SU-DHL-6 (cell line): ENCODE data around the gene USP7.

Source experiments
- H2AFZ ChIP-seq: fragments of 200-600 bp; sonication (generic); 2 replicates; pipeline ENCODE4 v1.6.1; 2014; ENCODE audit warnings: low read depth, mild to moderate bottlenecking, moderate library complexity, mixed read lengths, antibody characterized with exemption, low read length; ENCODE audit not compliant: severe bottlenecking
- H3F3A ChIP-seq: fragments of 200-600 bp; shearing (Covaris generic); 2 replicates; pipeline ENCODE4 v1.6.0; 2016; ENCODE audit warnings: antibody characterized with exemption, mild to moderate bottlenecking; ENCODE audit not compliant: insufficient read depth
- H3K27ac ChIP-seq: fragments of 200-600 bp; sonication (generic); 2 replicates; pipeline ENCODE4 v1.5.1; 2016; ENCODE audit warnings: low read depth, mild to moderate bottlenecking, low read length, moderate library complexity, mixed read lengths
- H3K27me3 ChIP-seq: fragments of 200-600 bp; sonication (generic), shearing (Covaris generic); 2 replicates; pipeline ENCODE4 v1.6.0; 2014; ENCODE audit warnings: mild to moderate bottlenecking, low read length
- H3K36me3 ChIP-seq: fragments of 200-600 bp; sonication (generic); 2 replicates; pipeline ENCODE4 v1.6.1; 2014; ENCODE audit warnings: mild to moderate bottlenecking, low read length, mixed read lengths
- H3K4me2 ChIP-seq: fragments of 300-600, 200-600 bp; shearing (Covaris generic), sonication (generic); 2 replicates; pipeline ENCODE4 v1.6.0; 2014; ENCODE audit warnings: low read length, low read depth, mild to moderate bottlenecking; ENCODE audit not compliant: poor library complexity, severe bottlenecking
- H3K4me3 ChIP-seq: fragments of 200-600 bp; sonication (generic); 2 replicates; pipeline ENCODE4 v1.5.1; 2014; ENCODE audit warnings: antibody characterized with exemption, low read length, mild to moderate bottlenecking, mixed read lengths; ENCODE audit not compliant: insufficient read depth, poor library complexity, severe bottlenecking
- H3K79me2 ChIP-seq: fragments of 200-600 bp; sonication (generic); 2 replicates; pipeline ENCODE4 v1.6.1; 2014; ENCODE audit warnings: mild to moderate bottlenecking, low read length, moderate library complexity; ENCODE audit not compliant: insufficient read depth
- H3K9ac ChIP-seq: fragments of 200-600 bp; sonication (generic); 2 replicates; pipeline ENCODE4 v1.7.0; 2014; ENCODE audit warnings: mild to moderate bottlenecking, low read length
- H3K9me2 ChIP-seq: fragments of 200-600 bp; sonication (generic); replicated peaks from 2 replicates; pipeline ENCODE4 v1.6.1; 2014; ENCODE audit warnings: low read length; ENCODE audit not compliant: insufficient read depth
- H3K9me3 ChIP-seq: fragments of 200-600 bp; sonication (generic); 2 replicates; pipeline ENCODE4 v1.6.1; 2014; ENCODE audit warnings: low read length, mixed read lengths; ENCODE audit not compliant: insufficient read depth
- H4K20me1 ChIP-seq: fragments of 200-600 bp; sonication (generic); 2 replicates; pipeline ENCODE4 v1.6.1; 2014; ENCODE audit warnings: low read depth, mild to moderate bottlenecking, antibody characterized with exemption, low read length, moderate library complexity, mixed read lengths
- EZH2phosphoT487 ChIP-seq: fragments of 200-600 bp; sonication (generic), shearing (Covaris generic); conservative IDR thresholded peaks from 2 replicates; pipeline ENCODE4 v1.6.1; 2018; ENCODE audit warnings: mild to moderate bottlenecking, antibody characterized with exemption, low read length, moderate library complexity, mixed read lengths
- TF ChIP-seq, protein P1 (sequence below): fragments of 200-600 bp; sonication (generic); IDR thresholded peaks from one replicate; pipeline ENCODE4 v1.5.1; 2017; ENCODE audit warnings: antibody characterized with exemption, mild to moderate bottlenecking, low read length, moderate library complexity; ENCODE audit not compliant: insufficient read depth, poor library complexity, severe bottlenecking

USP7 gene

GRCh38 chr16:8925455-8925854, 38.3 kb downstream of the USP7 start:
- H4K20me1 ChIP-seq: peaks cover 20% of the 10 kb centered on the region
- H3K27ac ChIP-seq: no peak overlapping the region
- no peak for TF ChIP-seq EZH2phosphoT487
- TF ChIP-seq, protein P1, sequence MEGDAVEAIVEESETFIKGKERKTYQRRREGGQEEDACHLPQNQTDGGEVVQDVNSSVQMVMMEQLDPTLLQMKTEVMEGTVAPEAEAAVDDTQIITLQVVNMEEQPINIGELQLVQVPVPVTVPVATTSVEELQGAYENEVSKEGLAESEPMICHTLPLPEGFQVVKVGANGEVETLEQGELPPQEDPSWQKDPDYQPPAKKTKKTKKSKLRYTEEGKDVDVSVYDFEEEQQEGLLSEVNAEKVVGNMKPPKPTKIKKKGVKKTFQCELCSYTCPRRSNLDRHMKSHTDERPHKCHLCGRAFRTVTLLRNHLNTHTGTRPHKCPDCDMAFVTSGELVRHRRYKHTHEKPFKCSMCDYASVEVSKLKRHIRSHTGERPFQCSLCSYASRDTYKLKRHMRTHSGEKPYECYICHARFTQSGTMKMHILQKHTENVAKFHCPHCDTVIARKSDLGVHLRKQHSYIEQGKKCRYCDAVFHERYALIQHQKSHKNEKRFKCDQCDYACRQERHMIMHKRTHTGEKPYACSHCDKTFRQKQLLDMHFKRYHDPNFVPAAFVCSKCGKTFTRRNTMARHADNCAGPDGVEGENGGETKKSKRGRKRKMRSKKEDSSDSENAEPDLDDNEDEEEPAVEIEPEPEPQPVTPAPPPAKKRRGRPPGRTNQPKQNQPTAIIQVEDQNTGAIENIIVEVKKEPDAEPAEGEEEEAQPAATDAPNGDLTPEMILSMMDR: no peak
- no peaks in the 10 kb centered on the region for H3K9me3 ChIP-seq
- H2AFZ ChIP-seq: no peak overlapping the region
- peaks cover 47% of the 10 kb centered on the region for H3K36me3 ChIP-seq
- H3K9me2 ChIP-seq: no peaks in the 10 kb centered on the region
- peaks cover 76% of the 10 kb centered on the region for H3K79me2 ChIP-seq
- H3K27me3 ChIP-seq: no peaks in the 10 kb centered on the region
- no peak overlapping the region for H3K4me3 ChIP-seq
- H3K9ac ChIP-seq: no peak overlapping the region
- H3K4me2 ChIP-seq: no peak overlapping the region
- 0 out of 2 replicates have a peak, but pooled peaks cover 5% of the 10 kb centered on the region for H3F3A ChIP-seq

- H2AFZ ChIP-seq: no peak overlapping the region
- H3K4me2 ChIP-seq: no peak overlapping the region
- no peaks in the 10 kb centered on the region for H3K9me3 ChIP-seq
- H3K79me2 ChIP-seq: peaks cover 70% of the 10 kb centered on the region
- H3K27ac ChIP-seq: no peak overlapping the region
- H4K20me1 ChIP-seq: peaks cover 15% of the 10 kb centered on the region; the same call in 1 of the 2 replicates
- H3K36me3 ChIP-seq: peaks cover 52% of the 10 kb centered on the region
- no peak overlapping the region for H3K9ac ChIP-seq
- TF ChIP-seq, protein P1: no peak
- no peak for TF ChIP-seq EZH2phosphoT487
- H3K27me3 ChIP-seq: no peaks in the 10 kb centered on the region
- 0 out of 2 replicates have a peak, but pooled peaks cover 5% of the 10 kb centered on the region for H3F3A ChIP-seq
- no peak overlapping the region for H3K4me3 ChIP-seq
- H3K9me2 ChIP-seq: no peaks in the 10 kb centered on the region
Observed at GRCh38 chr16:8924214-8924613, 39.5 kb downstream of the USP7 start.

GRCh38 chr16:8923199-8923598, 40.5 kb downstream of the USP7 start:
- H3K9me2 ChIP-seq: no peaks in the 10 kb centered on the region
- H3K9me3 ChIP-seq: no peaks in the 10 kb centered on the region
- H3K9ac ChIP-seq: no peak overlapping the region
- H3K36me3 ChIP-seq: peaks cover 50% of the 10 kb centered on the region
- H2AFZ ChIP-seq: no peak overlapping the region
- H4K20me1 ChIP-seq: peaks cover 15% of the 10 kb centered on the region; the same call in 1 of the 2 replicates
- H3K27me3 ChIP-seq: no peaks in the 10 kb centered on the region
- no peak overlapping the region for H3K27ac ChIP-seq
- H3K79me2 ChIP-seq: peaks cover 60% of the 10 kb centered on the region
- no peak overlapping the region for H3K4me3 ChIP-seq
- no peak overlapping the region for H3K4me2 ChIP-seq
- 0 out of 2 replicates have a peak, but pooled peaks cover 4% of the 10 kb centered on the region for H3F3A ChIP-seq
- TF ChIP-seq EZH2phosphoT487: no peak
- TF ChIP-seq, protein P1: no peak
